GM23248 (cell line): Measurements from ENCODE around the gene MAB21L3.

ENCODE experiments used
- EZH2 ChIP-seq: fragments of 200-600 bp; sonication (generic); IDR thresholded peaks from 2 replicates; pipeline ENCODE4 v1.6.1; 2018; ENCODE audit warnings: antibody characterized with exemption, mild to moderate bottlenecking; ENCODE audit not compliant: insufficient read depth, poor library complexity, severe bottlenecking
- EZH2phosphoT487 ChIP-seq: fragments of 200-600 bp; sonication (generic); IDR thresholded peaks from 2 replicates; pipeline ENCODE4 v1.6.1; 2018; ENCODE audit warnings: antibody characterized with exemption, moderate library complexity, mild to moderate bottlenecking, low read depth; ENCODE audit not compliant: insufficient read depth

GRCh38 chr1:116159611-116160010 is 48.4 kb downstream of the MAB21L3 start:
- TF ChIP-seq EZH2 = no peak
- TF ChIP-seq EZH2phosphoT487 = no peak
